Right lobe of liver (tissue), 4 donors: ENCODE data around the gene FAM228B.

ENCODE experiments used
- CTCF ChIP-seq, 4 donors: fragments of 200-600 bp in 3 of 4; fragments of 450-650 bp in 1 of 4; IDR thresholded peaks; one replicate each; pipeline versions ENCODE4 v1.5.1 to v1.8.0; 2016 to 2022; ENCODE audit warnings: antibody characterized with exemption in 4 of 4, mild to moderate bottlenecking in 2 of 4
- POLR2A ChIP-seq: fragments of 450-650 bp; IDR thresholded peaks from one replicate; pipeline ENCODE4 v1.6.1; 2017; ENCODE audit warnings: antibody characterized with exemption, mild to moderate bottlenecking
- donor health status: DM: no; HTN: no; CAD: no.
- donor health status: DM: no; HTN: no; CAD: no.
- donor health status: DM: no; HTN: yes; CAD: no.

DNA sequence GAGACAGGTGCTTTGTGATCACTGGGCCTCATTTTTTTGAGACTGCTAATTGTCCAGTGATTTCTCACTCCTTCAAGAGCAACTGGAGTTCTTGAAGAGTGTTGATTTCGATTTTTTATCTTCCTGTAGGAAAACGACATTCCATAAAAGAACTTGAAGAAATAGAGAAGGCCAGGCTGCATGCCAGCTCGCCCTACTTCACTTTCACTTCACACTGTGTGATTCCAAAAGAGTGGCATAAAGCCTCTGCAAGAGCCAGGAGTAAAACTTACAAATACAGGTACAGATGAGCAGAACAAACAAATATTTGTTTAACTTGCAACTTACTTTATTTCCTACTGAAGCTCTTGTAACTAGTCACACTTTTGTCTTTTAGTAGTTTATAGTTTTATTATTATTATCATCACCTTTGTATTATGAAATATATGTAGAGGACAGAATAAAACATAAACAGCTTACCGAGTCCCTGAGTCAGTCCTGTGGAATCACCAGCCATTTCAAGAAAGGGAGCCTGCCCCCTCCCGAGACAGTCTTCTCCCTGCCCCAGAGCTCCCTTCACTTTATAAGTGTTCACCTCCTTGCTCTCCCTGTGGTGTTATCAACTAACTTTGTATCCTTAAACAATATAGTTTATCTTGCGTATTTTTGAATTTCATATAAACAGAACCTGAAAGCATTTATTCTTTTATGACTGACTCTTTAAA, 60.2 kb downstream of the FAM228B start:
- TF ChIP-seq CTCF (IDR thresholded peaks at IDR 0.05) (no peak), POLR2A (no peak)
